ENCODE measurements around the gene MAPT. TPM values are rescaled to one million over a fixed set of nuclear protein-coding genes. Genes with fewer than 3 reads are reported as not detected.

The MAPT gene
- total and polyA plus RNA-seq, 4 experiments from 2014 or later, result 0.22 to 2.1 (median 1.1) TPM

DNA sequence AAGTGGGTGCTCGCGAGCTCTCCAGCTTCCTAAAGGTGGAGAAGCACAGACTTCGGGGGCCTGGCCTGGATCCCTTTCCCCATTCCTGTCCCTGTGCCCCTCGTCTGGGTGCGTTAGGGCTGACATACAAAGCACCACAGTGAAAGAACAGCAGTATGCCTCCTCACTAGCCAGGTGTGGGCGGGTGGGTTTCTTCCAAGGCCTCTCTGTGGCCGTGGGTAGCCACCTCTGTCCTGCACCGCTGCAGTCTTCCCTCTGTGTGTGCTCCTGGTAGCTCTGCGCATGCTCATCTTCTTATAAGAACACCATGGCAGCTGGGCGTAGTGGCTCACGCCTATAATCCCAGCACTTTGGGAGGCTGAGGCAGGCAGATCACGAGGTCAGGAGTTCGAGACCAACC lies 102.8 kb downstream of the MAPT start:
- Mint-ChIP-seq H3K9me3 (no peaks in the 10 kb centered on the region), H3K4me3 (no peak overlapping the region), H3K36me3 (no peaks in the 10 kb centered on the region), H3K27ac (no peak overlapping the region), H3K4me1 (no peaks in the 10 kb centered on the region), H3K27me3 (no peaks in the 10 kb centered on the region)
- Histone ChIP-seq H3K27me3 (ENCODE audit: insufficient read depth, low read length) (no peaks in the 10 kb centered on the region), H3K4me3 (ENCODE audit: low read length in 2 of 2) (no peak overlapping the region), H3K9me3 (ENCODE audit: control insufficient read depth in 1 of 2, low read length in 2 of 2) (no peaks in the 10 kb centered on the region), H3K27ac (ENCODE audit: low read depth, low read length) (no peak overlapping the region), H3K4me1 (ENCODE audit: insufficient read depth, low read length) (no peaks in the 10 kb centered on the region), H3K36me3 (ENCODE audit: insufficient read depth, low read length) (no peaks in the 10 kb centered on the region)
- DNase-seq, result no peak
- ChIA-PET POLR2A (ENCODE audit: partially characterized antibody) (interaction anchor here (0.5 kb wide), 1 partner anchor 201 kb away, joined by 3 read pairs; no protein-coding TSS in a partner anchor), CTCF (ENCODE audit: partially characterized antibody) (interaction anchor here (0.8 to 2.5 kb wide), 2 partner anchors 21 to 215 kb away, joined by 3 to 8 read pairs; no protein-coding TSS in a partner anchor)
- intact Hi-C loops (cut with micrococcal nuclease), result no loop called here

DNA sequence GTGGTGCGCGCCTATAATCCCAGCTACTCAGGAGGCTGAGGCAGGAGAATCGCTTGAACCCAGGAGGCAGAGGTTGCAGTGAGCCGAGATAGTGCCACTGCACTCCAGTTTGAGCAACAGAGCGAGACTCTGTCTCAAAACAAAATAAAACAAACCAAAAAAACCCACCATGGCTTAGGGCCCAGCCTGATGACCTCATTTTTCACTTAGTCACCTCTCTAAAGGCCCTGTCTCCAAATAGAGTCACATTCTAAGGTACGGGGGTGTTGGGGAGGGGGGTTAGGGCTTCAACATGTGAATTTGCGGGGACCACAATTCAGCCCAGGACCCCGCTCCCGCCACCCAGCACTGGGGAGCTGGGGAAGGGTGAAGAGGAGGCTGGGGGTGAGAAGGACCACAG lies 103.3 kb downstream of the MAPT start:
- peaks cover 2% of the 10 kb centered on the region for H3K4me1 ChIP-seq (ENCODE audit: insufficient read depth, low read length)
- no peaks in the 10 kb centered on the region for H3K9me3 Mint-ChIP-seq
- no peaks in the 10 kb centered on the region for H3K27me3 Mint-ChIP-seq
- no peak overlapping the region for H3K27ac ChIP-seq (ENCODE audit: low read depth, low read length)
- POLR2A ChIA-PET (ENCODE audit: partially characterized antibody), result interaction anchor here (0.5 kb wide), 1 partner anchor 200 kb away, joined by 3 read pairs; no protein-coding TSS in a partner anchor
- intact Hi-C loops (cut with micrococcal nuclease), result no loop called here
- H3K4me1 Mint-ChIP-seq, result no peaks in the 10 kb centered on the region
- H3K27me3 ChIP-seq (ENCODE audit: insufficient read depth, low read length), result no peaks in the 10 kb centered on the region
- no peak overlapping the region for H3K27ac Mint-ChIP-seq
- CTCF ChIA-PET (ENCODE audit: partially characterized antibody), result interaction anchor here (0.8 to 2.5 kb wide), 2 partner anchors 21 to 215 kb away, joined by 3 to 8 read pairs; no protein-coding TSS in a partner anchor
- no peaks in the 10 kb centered on the region for H3K36me3 Mint-ChIP-seq
- no peak overlapping the region for H3K4me3 ChIP-seq (ENCODE audit: low read length in 2 of 2)
- no peak for DNase-seq
- no peaks in the 10 kb centered on the region for H3K36me3 ChIP-seq (ENCODE audit: insufficient read depth, low read length)
- no peak overlapping the region for H3K4me3 Mint-ChIP-seq
- H3K9me3 ChIP-seq (ENCODE audit: control insufficient read depth in 1 of 2, low read length in 2 of 2), result no peaks in the 10 kb centered on the region

DNA sequence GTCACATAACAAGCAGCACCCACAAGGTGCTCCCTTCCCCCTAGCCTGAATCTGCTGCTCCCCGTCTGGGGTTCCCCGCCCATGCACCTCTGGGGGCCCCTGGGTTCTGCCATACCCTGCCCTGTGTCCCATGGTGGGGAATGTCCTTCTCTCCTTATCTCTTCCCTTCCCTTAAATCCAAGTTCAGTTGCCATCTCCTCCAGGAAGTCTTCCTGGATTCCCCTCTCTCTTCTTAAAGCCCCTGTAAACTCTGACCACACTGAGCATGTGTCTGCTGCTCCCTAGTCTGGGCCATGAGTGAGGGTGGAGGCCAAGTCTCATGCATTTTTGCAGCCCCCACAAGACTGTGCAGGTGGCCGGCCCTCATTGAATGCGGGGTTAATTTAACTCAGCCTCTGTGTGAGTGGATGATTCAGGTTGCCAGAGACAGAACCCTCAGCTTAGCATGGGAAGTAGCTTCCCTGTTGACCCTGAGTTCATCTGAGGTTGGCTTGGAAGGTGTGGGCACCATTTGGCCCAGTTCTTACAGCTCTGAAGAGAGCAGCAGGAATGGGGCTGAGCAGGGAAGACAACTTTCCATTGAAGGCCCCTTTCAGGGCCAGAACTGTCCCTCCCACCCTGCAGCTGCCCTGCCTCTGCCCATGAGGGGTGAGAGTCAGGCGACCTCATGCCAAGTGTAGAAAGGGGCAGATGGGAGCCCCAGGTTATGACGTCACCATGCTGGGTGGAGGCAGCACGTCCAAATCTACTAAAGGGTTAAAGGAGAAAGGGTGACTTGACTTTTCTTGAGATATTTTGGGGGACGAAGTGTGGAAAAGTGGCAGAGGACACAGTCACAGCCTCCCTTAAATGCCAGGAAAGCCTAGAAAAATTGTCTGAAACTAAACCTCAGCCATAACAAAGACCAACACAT lies 104.9 kb downstream of the MAPT start, which contains the start of gene STH:
Gene STH (plus strand): TSS at position 264 of the 913 bp plus-strand sequence. CDS start 30 bp downstream, at position 294.
- no peak for DNase-seq
- Histone ChIP-seq H3K36me3 (ENCODE audit: insufficient read depth, low read length) (no peaks in the 10 kb centered on the region), H3K4me1 (ENCODE audit: insufficient read depth, low read length) (peaks cover 5% of the 10 kb centered on the region), H3K27ac (ENCODE audit: low read depth, low read length) (no peak within 1 kb of the TSS), H3K9me3 (ENCODE audit: control insufficient read depth in 1 of 2, low read length in 2 of 2) (no peaks in the 10 kb centered on the region), H3K27me3 (ENCODE audit: insufficient read depth, low read length) (no peaks in the 10 kb centered on the region), H3K4me3 (ENCODE audit: low read length in 2 of 2) (no peak within 1 kb of the TSS)
- Mint-ChIP-seq H3K27ac (no peak within 1 kb of the TSS), H3K4me1 (no peaks in the 10 kb centered on the region), H3K9me3 (no peaks in the 10 kb centered on the region), H3K27me3 (no peaks in the 10 kb centered on the region), H3K36me3 (no peaks in the 10 kb centered on the region), H3K4me3 (no peak within 1 kb of the TSS)
- intact Hi-C loops (cut with micrococcal nuclease), result no loop called here
- CTCF ChIA-PET (ENCODE audit: partially characterized antibody), result interaction anchor here (0.7 to 1.0 kb wide), 2 partner anchors 44 to 214 kb away, joined by 3 to 5 read pairs; no protein-coding TSS in a partner anchor
- POLR2A ChIA-PET (ENCODE audit: partially characterized antibody), result no interaction called here

DNA sequence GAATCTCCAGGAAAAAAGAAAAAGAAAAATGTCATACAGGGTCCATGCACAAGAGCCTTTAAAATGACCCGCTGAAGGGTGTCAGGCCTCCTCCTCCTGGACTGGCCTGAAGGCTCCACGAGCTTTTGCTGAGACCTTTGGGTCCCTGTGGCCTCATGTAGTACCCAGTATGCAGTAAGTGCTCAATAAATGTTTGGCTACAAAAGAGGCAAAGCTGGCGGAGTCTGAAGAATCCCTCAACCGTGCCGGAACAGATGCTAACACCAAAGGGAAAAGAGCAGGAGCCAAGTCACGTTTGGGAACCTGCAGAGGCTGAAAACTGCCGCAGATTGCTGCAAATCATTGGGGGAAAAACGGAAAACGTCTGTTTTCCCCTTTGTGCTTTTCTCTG lies 105.5 kb downstream of the MAPT start:
- Histone ChIP-seq H3K4me3 (ENCODE audit: low read length in 2 of 2) (no peak overlapping the region), H3K9me3 (ENCODE audit: control insufficient read depth in 1 of 2, low read length in 2 of 2) (no peaks in the 10 kb centered on the region), H3K4me1 (ENCODE audit: insufficient read depth, low read length) (peaks cover 5% of the 10 kb centered on the region), H3K27me3 (ENCODE audit: insufficient read depth, low read length) (no peaks in the 10 kb centered on the region), H3K27ac (ENCODE audit: low read depth, low read length) (no peak overlapping the region), H3K36me3 (ENCODE audit: insufficient read depth, low read length) (no peaks in the 10 kb centered on the region)
- no peaks in the 10 kb centered on the region for H3K27me3 Mint-ChIP-seq
- H3K4me1 Mint-ChIP-seq, result no peaks in the 10 kb centered on the region
- no peak overlapping the region for H3K4me3 Mint-ChIP-seq
- intact Hi-C loops (cut with micrococcal nuclease), result loop anchor here (5.0 kb wide), 1 partner anchor 192 kb away; the partner anchor contains the start of gene KANSL1
- ChIA-PET POLR2A (ENCODE audit: partially characterized antibody) (no interaction called here), CTCF (ENCODE audit: partially characterized antibody) (interaction anchor here (0.7 to 5.7 kb wide), 3 partner anchors 43 to 213 kb away, joined by 3 to 119 read pairs (median 5); no protein-coding TSS in a partner anchor)
- H3K9me3 Mint-ChIP-seq, result no peaks in the 10 kb centered on the region
- no peaks in the 10 kb centered on the region for H3K36me3 Mint-ChIP-seq
- no peak overlapping the region for H3K27ac Mint-ChIP-seq
- DNase-seq, result no peak

DNA sequence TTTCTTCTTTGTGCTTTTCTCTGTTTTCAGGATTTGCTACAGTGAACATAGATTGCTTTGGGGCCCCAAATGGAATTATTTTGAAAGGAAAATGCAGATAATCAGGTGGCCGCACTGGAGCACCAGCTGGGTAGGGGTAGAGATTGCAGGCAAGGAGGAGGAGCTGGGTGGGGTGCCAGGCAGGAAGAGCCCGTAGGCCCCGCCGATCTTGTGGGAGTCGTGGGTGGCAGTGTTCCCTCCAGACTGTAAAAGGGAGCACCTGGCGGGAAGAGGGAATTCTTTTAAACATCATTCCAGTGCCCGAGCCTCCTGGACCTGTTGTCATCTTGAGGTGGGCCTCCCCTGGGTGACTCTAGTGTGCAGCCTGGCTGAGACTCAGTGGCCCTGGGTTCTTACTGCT lies 105.9 kb downstream of the MAPT start:
- Histone ChIP-seq H3K27ac (ENCODE audit: low read depth, low read length) (no peak overlapping the region), H3K4me3 (ENCODE audit: low read length in 2 of 2) (no peak overlapping the region), H3K9me3 (ENCODE audit: control insufficient read depth in 1 of 2, low read length in 2 of 2) (no peaks in the 10 kb centered on the region), H3K36me3 (ENCODE audit: insufficient read depth, low read length) (no peaks in the 10 kb centered on the region), H3K4me1 (ENCODE audit: insufficient read depth, low read length) (peaks cover 5% of the 10 kb centered on the region), H3K27me3 (ENCODE audit: insufficient read depth, low read length) (no peaks in the 10 kb centered on the region)
- H3K9me3 Mint-ChIP-seq, result no peaks in the 10 kb centered on the region
- H3K4me1 Mint-ChIP-seq, result no peaks in the 10 kb centered on the region
- H3K36me3 Mint-ChIP-seq, result no peaks in the 10 kb centered on the region
- H3K4me3 Mint-ChIP-seq, result no peak overlapping the region
- no peak for DNase-seq
- H3K27me3 Mint-ChIP-seq, result no peaks in the 10 kb centered on the region
- H3K27ac Mint-ChIP-seq, result no peak overlapping the region
- ChIA-PET CTCF (ENCODE audit: partially characterized antibody) (interaction anchor here (1.0 to 5.7 kb wide), 5 partner anchors 11 to 287 kb away, joined by 4 to 119 read pairs (median 17); no protein-coding TSS in a partner anchor), POLR2A (ENCODE audit: partially characterized antibody) (interaction anchor here (2.7 kb wide), 1 partner anchor 193 kb away, joined by 8 read pairs; the partner anchor contains the start of gene KANSL1)
- intact Hi-C loops (cut with micrococcal nuclease), result loop anchor here (5.0 kb wide), 1 partner anchor 192 kb away; the partner anchor contains the start of gene KANSL1

DNA sequence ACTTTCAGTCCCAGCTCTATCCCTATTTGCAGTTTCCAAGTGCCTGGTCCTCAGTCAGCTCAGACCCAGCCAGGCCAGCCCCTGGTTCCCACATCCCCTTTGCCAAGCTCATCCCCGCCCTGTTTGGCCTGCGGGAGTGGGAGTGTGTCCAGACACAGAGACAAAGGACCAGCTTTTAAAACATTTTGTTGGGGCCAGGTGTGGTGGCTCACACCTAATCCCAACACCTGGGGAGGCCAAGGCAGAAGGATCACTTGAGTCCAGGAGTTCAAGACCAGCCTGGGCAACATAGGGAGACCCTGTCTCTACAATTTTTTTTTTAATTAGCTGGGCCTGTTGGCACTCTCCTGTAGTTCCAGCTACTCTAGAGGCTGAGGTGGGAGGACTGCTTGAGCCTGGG lies 106.4 kb downstream of the MAPT start:
- H3K27ac Mint-ChIP-seq, result no peak overlapping the region
- POLR2A ChIA-PET (ENCODE audit: partially characterized antibody), result interaction anchor here (2.7 kb wide), 1 partner anchor 193 kb away, joined by 8 read pairs; the partner anchor contains the start of gene KANSL1
- H3K36me3 Mint-ChIP-seq, result no peaks in the 10 kb centered on the region
- Histone ChIP-seq H3K36me3 (ENCODE audit: insufficient read depth, low read length) (no peaks in the 10 kb centered on the region), H3K27ac (ENCODE audit: low read depth, low read length) (no peak overlapping the region), H3K4me1 (ENCODE audit: insufficient read depth, low read length) (peaks cover 5% of the 10 kb centered on the region), H3K27me3 (ENCODE audit: insufficient read depth, low read length) (no peaks in the 10 kb centered on the region), H3K9me3 (ENCODE audit: control insufficient read depth in 1 of 2, low read length in 2 of 2) (no peaks in the 10 kb centered on the region), H3K4me3 (ENCODE audit: low read length in 2 of 2) (no peak overlapping the region)
- intact Hi-C loops (cut with micrococcal nuclease), result loop anchor here (5.0 kb wide), 1 partner anchor 192 kb away; the partner anchor contains the start of gene KANSL1
- H3K4me3 Mint-ChIP-seq, result no peak overlapping the region
- DNase-seq, result no peak
- H3K4me1 Mint-ChIP-seq, result no peaks in the 10 kb centered on the region
- CTCF ChIA-PET (ENCODE audit: partially characterized antibody), result interaction anchor here (1.0 to 5.7 kb wide), 7 partner anchors 11 to 286 kb away, joined by 4 to 119 read pairs (median 17); no protein-coding TSS in a partner anchor
- no peaks in the 10 kb centered on the region for H3K27me3 Mint-ChIP-seq
- no peaks in the 10 kb centered on the region for H3K9me3 Mint-ChIP-seq
